Cerebellar cortex (tissue), 1 donor: ENCODE measurements around the gene NEB.

Experiments used
- DNase-seq: peaks from one replicate; pipeline ENCODE4 v3.0.0-alpha.2; 2015; ENCODE audit warnings: low spot score

The NEB gene

DNA sequence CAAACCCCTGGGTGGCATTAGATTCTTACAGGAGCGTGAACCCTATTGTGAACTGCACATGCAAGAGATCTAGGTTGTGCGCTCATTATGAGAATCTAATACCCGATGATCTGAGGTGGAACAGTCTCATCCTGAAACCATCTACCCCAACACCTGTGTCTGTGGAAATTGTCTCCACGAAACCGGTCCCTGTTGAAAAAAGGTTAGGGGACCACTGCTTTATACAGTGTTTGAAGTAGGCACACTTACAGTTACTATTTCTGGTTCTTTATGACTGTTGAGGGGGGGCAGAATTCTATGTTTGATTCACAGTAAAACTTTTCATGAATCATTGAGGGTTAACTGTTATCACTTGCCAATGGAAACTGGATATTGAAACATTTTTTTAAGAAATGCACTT, 252.5 kb downstream of the NEB start:
- no peak for DNase-seq

DNA sequence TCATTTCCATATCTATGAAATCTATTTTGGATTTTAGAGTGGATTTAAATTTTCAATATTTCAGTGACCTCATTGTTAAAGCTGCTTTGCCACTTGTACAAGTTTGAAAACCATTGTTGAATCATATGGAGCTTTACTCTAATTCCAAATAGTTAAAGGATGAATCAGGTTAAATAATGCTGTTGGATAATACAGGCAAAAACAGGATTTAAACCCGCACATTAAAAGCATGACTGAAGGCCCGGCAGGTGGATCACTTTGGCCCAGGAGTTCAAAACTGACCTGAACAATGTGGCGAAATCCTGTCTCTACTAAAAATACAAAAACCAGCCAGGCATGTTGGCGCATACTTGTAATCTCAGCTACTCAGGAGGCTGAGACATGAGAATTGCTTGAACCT, 256.3 kb downstream of the NEB start:
- no peak for DNase-seq

DNA sequence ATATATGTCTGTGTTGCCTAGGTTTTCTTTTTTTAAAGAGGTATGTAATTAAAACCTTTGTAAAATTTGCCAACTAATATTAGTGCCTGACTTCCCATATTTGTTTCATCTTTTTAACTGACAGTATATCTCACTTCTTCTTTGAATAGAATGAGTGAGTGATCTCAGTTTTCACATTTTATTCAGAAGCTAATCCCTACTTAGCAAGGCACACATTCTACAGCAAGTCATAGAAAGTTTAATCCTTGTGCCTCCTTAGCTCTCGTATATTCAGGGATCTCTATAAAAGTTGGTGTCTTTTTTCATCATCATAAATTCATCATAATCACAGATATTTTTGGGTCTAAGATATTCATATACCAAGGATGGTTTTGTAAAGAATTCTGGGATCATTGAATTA, 258.0 kb downstream of the NEB start:
- no peak for DNase-seq

DNA sequence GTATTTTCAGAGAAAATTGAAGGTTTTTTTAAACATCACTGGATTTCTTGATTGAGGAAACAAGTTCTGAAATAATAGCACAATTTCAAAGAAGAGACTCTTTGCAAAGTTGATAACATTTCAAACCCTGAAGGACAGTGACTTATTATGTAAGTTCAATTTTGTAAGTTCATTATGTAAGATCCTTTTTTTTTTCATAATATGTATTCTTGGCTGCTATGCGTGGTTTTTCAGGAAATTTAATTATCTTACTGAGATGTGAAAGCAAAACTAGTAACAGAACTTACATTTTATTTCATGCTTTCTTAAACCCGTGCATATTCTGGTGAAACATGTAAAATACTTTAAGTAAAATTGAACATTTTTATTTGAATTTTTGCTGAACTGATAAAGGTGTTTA, 259.2 kb downstream of the NEB start:
- DNase-seq = no peak

DNA sequence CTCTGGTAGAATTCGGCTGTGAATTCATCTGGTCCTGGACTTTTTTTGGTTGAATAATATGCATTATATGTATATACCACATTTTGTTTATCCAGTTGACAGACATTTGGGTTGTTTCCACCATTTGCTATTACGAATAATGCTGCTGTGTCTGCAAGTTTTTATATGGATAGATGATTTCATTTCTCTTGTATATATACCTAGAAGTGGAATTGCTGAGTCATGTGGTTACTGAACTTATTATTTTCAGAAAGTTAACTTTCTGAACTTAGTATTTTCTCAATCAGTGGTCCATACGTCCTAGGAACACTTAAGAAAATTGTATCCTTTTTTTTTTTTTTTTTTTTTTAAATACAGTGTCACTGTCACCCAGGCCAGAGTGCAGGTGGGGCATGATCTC, 261.3 kb downstream of the NEB start:
- DNase-seq = no peak

DNA sequence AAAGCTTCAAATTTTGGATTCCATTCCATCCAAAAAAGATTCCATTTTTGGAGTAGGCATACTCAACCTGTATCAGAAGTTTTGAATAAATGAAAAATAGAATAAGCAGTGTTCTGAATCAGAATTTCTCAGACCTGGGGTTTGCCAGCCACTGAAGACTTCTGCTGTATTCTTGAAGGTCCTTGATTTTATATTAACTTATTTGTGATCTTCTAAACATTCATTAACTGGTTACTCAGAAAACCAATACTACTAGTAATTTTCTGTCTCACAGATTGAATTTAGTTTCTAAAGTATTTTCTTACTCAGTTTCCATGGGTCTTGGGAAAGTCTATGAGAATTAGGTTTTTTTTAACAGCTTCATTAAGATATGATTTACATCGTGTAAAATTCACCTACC, 263.7 kb downstream of the NEB start:
- no peak for DNase-seq

DNA sequence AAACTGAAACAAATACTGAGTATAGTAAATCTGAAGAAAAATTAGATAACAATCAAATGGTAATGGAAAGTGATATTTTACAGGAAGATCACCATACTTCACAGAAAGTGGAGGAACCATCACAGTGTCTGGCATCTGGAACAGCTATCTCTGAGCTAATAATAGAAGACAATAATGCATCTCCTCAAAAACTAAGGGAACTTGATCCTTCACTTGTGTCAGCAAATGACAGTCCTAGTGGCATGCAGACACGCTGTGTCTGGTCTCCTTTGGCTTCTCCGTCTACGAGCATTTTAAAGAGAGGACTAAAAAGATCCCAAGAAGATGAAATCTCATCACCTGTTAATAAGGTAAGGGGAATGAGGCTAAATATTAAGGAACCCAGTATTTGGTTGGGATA, 268.5 kb downstream of the NEB start:
- no peak for DNase-seq

DNA sequence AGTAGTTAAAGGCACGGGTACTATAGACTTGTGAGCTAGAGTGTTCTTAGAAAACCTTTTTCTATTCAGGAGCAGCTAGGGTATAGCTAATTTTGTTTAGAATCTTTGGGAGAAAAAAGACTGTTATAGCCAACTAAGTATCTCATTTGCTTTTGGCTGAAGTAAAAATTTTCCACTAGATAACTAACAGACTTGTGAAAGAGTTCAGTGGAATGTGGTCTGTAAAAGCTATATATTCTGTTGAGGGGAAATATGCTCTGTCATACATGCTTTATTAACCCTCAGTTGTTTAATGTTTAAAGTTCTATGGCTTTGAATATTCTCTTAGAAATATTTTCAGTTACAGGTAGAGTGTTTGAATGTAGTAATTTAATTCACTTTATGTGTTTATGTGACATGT, 274.9 kb downstream of the NEB start:
- DNase-seq = no peak

DNA sequence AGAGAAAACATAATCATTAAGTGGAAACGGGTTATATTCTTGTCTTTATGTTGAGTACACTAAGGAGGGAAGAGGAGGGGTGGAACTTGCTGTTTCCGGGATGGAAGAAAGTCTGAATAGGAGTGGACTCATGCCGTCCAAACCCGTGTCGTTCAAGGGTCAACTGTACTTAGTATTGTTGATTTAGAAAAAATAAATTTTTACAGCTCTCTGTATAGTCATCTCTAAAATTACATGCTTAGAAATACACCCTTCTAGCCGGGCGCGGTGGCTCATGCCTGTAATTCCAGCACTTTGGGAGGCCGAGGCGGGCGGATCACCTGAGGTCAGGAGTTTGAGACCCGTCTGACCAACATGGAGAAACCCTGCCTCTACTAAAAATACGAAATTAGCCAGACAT, 295.1 kb downstream of the NEB start:
- no peak for DNase-seq

DNA sequence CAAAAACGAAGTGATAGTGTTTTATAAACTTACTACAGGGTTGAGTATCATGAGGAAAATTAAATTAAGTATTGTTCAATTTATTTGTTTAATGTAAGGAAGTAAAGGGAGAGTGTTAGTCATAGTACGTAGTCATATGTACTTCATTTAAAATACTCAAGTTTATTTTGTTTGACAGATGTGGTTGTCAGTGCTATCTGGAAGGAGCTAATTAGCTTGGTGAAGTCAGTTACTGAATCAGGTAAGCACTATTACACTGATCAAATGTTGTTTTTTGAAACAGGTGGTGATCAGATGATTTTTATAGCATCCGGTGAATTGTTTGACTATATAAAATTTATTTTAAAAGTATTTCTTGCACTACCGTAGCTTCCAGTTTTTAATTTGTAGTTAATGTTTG, 295.8 kb downstream of the NEB start:
- DNase-seq = no peak

DNA sequence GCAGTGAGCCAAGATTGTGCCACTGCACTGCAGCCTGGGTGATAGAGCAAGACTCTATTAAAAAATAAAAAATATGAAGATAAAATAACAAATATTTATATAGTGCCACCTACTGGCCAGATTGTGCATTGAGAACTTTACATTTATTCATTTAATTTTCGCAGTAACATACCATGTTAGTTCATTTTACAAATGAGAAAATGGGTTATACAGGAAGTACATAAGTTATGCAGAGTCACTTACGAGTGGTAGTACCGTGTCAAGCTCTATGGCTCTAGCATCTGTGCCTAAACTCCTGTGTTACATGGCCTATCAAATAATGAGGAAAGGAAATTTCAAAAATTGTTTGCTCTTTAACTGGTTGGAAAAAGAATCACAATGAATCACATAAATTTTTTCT, 296.6 kb downstream of the NEB start:
- DNase-seq = no peak
